HepG2 (cell line): ENCODE measurements around the gene TF. TPM values are rescaled to one million over a fixed set of nuclear protein-coding genes. Genes with fewer than 3 reads are reported as not detected.
A peak's percentile ranks its signal among the peaks of the same experiment; 100 is the strongest.

Experiments
- CAMTA2 ChIP-seq: sonication (generic); formaldehyde crosslinking; IDR thresholded peaks from 2 replicates; pipeline ENCODE4 v1.4.0; 2020; ENCODE audit warnings: mild to moderate bottlenecking, missing genetic modification reagents, borderline replicate concordance
- CHD2 ChIP-seq: IDR thresholded peaks from 2 replicates; pipeline ENCODE4 v1.6.1; 2011; ENCODE audit warnings: low read depth, low read length, improper control_type of control experiment
- DPF2 ChIP-seq: sonication (generic); formaldehyde crosslinking; IDR thresholded peaks from 2 replicates; pipeline ENCODE4 v1.4.0; 2020; ENCODE audit warnings: mild to moderate bottlenecking, low read depth, missing genetic modification reagents, borderline replicate concordance
- EZH2 ChIP-seq: conservative IDR thresholded peaks from 2 replicates; pipeline ENCODE4 v1.6.1; 2012; ENCODE audit warnings: mild to moderate bottlenecking, low read depth, low read length, moderate library complexity
- ISX ChIP-seq: sonication (generic); formaldehyde crosslinking; conservative IDR thresholded peaks from 2 replicates; pipeline ENCODE4 v1.5.0; 2020; ENCODE audit warnings: missing genetic modification reagents
- KDM6A ChIP-seq: IDR thresholded peaks from 2 replicates; pipeline ENCODE4 v1.6.1; 2016; ENCODE audit warnings: low read depth
- KLF9 ChIP-seq: IDR thresholded peaks from 2 replicates; pipeline ENCODE4 v1.6.1; 2016; ENCODE audit warnings: low read depth
- NFE2L1 ChIP-seq: sonication (generic); formaldehyde crosslinking; IDR thresholded peaks from 2 replicates; pipeline ENCODE4 v1.4.0; 2020; ENCODE audit warnings: missing genetic modification reagents, mild to moderate bottlenecking, borderline replicate concordance
- PHB2 ChIP-seq: fragments of 450-650 bp; IDR thresholded peaks from 2 replicates; pipeline ENCODE4 v1.6.1; 2018; ENCODE audit not compliant: partially characterized antibody
- RCOR2 ChIP-seq: IDR thresholded peaks from 2 replicates; pipeline ENCODE4 v1.6.1; 2016; ENCODE audit warnings: missing biosample characterization, missing genetic modification reagents
- SMARCC2 ChIP-seq: fragments of 450-650 bp; IDR thresholded peaks from 2 replicates; pipeline ENCODE4 v1.6.1; 2017; ENCODE audit warnings: antibody characterized with exemption, mild to moderate bottlenecking
- SRSF1 ChIP-seq: fragments of 200-400 bp; formaldehyde crosslinking; optimal IDR thresholded peaks from 2 replicates; pipeline ENCODE3; 2017; ENCODE audit warnings: mild to moderate bottlenecking, low read depth, low read length, moderate library complexity
- TBX2 ChIP-seq: sonication (generic); formaldehyde crosslinking; IDR thresholded peaks from 2 replicates; pipeline ENCODE4 v1.5.0; 2020; ENCODE audit warnings: missing genetic modification reagents, mild to moderate bottlenecking, borderline replicate concordance
- TFDP1 ChIP-seq: IDR thresholded peaks from 2 replicates; pipeline ENCODE4 v1.6.1; 2016; ENCODE audit warnings: missing compliant biosample characterization, missing genetic modification reagents, borderline replicate concordance
- USF2 ChIP-seq, 2 experiments: sonication (generic) in 1 of 2; formaldehyde crosslinking in 1 of 2; IDR thresholded peaks; 2 replicates each; pipeline versions ENCODE4 v1.5.1 to v1.6.1; 2011 to 2020; ENCODE audit warnings: borderline replicate concordance in 1 of 2, low read depth in 1 of 2, low read length in 1 of 2, mild to moderate bottlenecking in 1 of 2, missing genetic modification reagents in 1 of 2, moderate library complexity in 1 of 2
- ZBTB14 ChIP-seq: sonication (generic); formaldehyde crosslinking; IDR thresholded peaks from 2 replicates; pipeline ENCODE4 v1.4.0; 2020; ENCODE audit warnings: missing genetic modification reagents
- ZBTB8A ChIP-seq: sonication (generic); formaldehyde crosslinking; IDR thresholded peaks from 2 replicates; pipeline ENCODE4 v1.4.0; 2020; ENCODE audit warnings: mild to moderate bottlenecking, low read depth, missing genetic modification reagents, borderline replicate concordance
- ZNF282 ChIP-seq: fragments of 450-650 bp; IDR thresholded peaks from 2 replicates; pipeline ENCODE4 v1.6.1; 2018; ENCODE audit not compliant: partially characterized antibody
- ZNF563 ChIP-seq: sonication (generic); formaldehyde crosslinking; IDR thresholded peaks from 2 replicates; pipeline ENCODE4 v1.8.0; 2022; ENCODE audit warnings: mild to moderate bottlenecking, moderate library complexity, missing genetic modification reagents
- ZNF704 ChIP-seq: sonication (generic); formaldehyde crosslinking; IDR thresholded peaks from 2 replicates; pipeline ENCODE4 v1.8.1; 2023; ENCODE audit warnings: mild to moderate bottlenecking, inconsistent platforms, moderate library complexity, missing genetic modification reagents, borderline replicate concordance
- polyA plus RNA-seq, 8 experiments: library from polyadenylated mRNA; depleted of rRNA in 3 of 8; stranded (reverse) in 7 of 8; unstranded in 1 of 8; fragments of >200 nt; fragmentation: Illumina TruSeq in 4 of 8; extraction: Trizol in 4 of 8; gene quantifications; 2 replicates each; pipeline versions ENCODE4 v1.2.1 to v1.2.3, GENCODE V29; 2011 to 2016; ENCODE audit warnings: low read depth in 4 of 8, missing spikeins in 1 of 8, mixed read lengths in 1 of 8; ENCODE audit not compliant: insufficient read depth in 1 of 8
- total RNA-seq, 5 experiments: library from RNA; depleted of rRNA; stranded (reverse); fragments of >200 nt; fragmentation: Illumina TruSeq; extraction: Trizol; gene quantifications; 2 replicates each; pipeline ENCODE4 v1.2.3, GENCODE V29; 2016; ENCODE audit warnings: low read depth in 1 of 5
- TF ChIP-seq, protein P1 (sequence below): sonication (generic); formaldehyde crosslinking; IDR thresholded peaks from 2 replicates; pipeline ENCODE4 v1.4.0; 2020; ENCODE audit warnings: missing genetic modification reagents

The TF gene
- total and polyA plus RNA-seq, 2 of the 13 experiments (the other 11 are each of a cell fraction or from before 2014, with no cell fraction given), result 10,074 to 11,821 TPM

GRCh38 chr3:133733226-133733625 is 13.0 kb upstream of the TF start (continued):
- TF ChIP-seq, protein P1, sequence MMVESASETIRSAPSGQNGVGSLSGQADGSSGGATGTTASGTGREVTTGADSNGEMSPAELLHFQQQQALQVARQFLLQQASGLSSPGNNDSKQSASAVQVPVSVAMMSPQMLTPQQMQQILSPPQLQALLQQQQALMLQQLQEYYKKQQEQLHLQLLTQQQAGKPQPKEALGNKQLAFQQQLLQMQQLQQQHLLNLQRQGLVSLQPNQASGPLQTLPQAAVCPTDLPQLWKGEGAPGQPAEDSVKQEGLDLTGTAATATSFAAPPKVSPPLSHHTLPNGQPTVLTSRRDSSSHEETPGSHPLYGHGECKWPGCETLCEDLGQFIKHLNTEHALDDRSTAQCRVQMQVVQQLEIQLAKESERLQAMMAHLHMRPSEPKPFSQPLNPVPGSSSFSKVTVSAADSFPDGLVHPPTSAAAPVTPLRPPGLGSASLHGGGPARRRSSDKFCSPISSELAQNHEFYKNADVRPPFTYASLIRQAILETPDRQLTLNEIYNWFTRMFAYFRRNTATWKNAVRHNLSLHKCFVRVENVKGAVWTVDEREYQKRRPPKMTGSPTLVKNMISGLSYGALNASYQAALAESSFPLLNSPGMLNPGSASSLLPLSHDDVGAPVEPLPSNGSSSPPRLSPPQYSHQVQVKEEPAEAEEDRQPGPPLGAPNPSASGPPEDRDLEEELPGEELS, result peak; percentile 83
- peak; percentile 83; the same call in 1 of the 2 replicates for TF ChIP-seq DPF2 (CRISPR knock-in tag)
- peak; percentile 28; the same call in 1 of the 2 replicates for TF ChIP-seq CHD2
- no peak for TF ChIP-seq EZH2
- no peak for TF ChIP-seq KLF9 (CRISPR knock-in tag)
- TF ChIP-seq PHB2, result no peak
- TF ChIP-seq TBX2 (CRISPR knock-in tag), result peak; percentile 96
- TF ChIP-seq ZNF563 (CRISPR knock-in tag), result no peak
- TF ChIP-seq USF2 (IDR thresholded peaks at IDR 0.05; ENCODE audit: low read depth, low read length), result no peak
- TF ChIP-seq USF2 (CRISPR knock-in tag; IDR thresholded peaks at IDR 0.05; ENCODE audit: borderline replicate concordance), result no peak
- TF ChIP-seq ZBTB8A (CRISPR knock-in tag), result no peak
- TF ChIP-seq ZNF704 (CRISPR knock-in tag), result no peak
- TF ChIP-seq ZNF282, result no peak
- no peak for TF ChIP-seq ISX (CRISPR knock-in tag)
- 0 out of 2 replicates have a peak, but pooled peaks have one; percentile 15 for TF ChIP-seq SMARCC2
- no peak for TF ChIP-seq NFE2L1
- peak; percentile 93 for TF ChIP-seq KDM6A (CRISPR knock-in tag)
- no peak for TF ChIP-seq ZBTB14
- no peak for TF ChIP-seq SRSF1
- TF ChIP-seq RCOR2, result peak; percentile 91
- peak; percentile 23; the same call in 1 of the 2 replicates for TF ChIP-seq TFDP1 (CRISPR knock-in tag)
- no peak for TF ChIP-seq CAMTA2 (CRISPR knock-in tag)
